HG03039 (cell line): ENCODE measurements around the gene SLC17A7.

Experiments used
- ATAC-seq: cut with Tn5 transposase; IDR thresholded peaks from one replicate; pipeline ENCODE4 v1.9.1; 2021; ENCODE audit warnings: mild to moderate bottlenecking, moderate library complexity; ENCODE audit not compliant: unreplicated experiment

The SLC17A7 gene

GRCh38 chr19:49382639-49383038, 58.7 kb downstream of the SLC17A7 start:
- no peak for ATAC-seq

- no peak for ATAC-seq
Observed at GRCh38 chr19:49380391-49380790, 60.9 kb downstream of the SLC17A7 start.
